NOMO-1 (cell line): ENCODE results near the gene CRHR2.

Source experiments
- DNase-seq, 2 experiments: peaks; one replicate each; lab custom pipeline; 2025; ENCODE audit not compliant: unreplicated experiment in 2 of 2; lab: John Stamatoyannopoulos, UW

Gene CRHR2

DNA sequence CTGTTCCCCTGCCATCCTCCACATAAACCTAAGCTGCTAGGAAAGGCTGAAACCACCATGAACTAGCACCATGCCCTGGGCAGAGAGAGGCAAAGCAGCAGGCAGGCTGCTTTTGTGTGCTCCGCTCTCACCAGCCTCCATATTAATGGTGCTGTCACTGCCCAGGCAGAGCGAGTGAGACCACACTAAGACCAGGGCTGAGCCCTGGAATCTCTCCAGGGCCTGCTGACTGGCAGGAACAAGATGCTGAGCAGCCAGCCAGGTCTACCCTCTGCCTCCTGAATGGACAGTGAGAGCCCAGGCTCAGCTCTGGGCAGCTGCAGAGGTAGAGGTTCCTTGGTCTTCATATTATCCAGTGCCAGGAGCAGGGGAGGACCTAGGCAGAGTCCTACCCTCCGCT is 1.6 kb upstream of the CRHR2 start:
- no peak for DNase-seq

DNA sequence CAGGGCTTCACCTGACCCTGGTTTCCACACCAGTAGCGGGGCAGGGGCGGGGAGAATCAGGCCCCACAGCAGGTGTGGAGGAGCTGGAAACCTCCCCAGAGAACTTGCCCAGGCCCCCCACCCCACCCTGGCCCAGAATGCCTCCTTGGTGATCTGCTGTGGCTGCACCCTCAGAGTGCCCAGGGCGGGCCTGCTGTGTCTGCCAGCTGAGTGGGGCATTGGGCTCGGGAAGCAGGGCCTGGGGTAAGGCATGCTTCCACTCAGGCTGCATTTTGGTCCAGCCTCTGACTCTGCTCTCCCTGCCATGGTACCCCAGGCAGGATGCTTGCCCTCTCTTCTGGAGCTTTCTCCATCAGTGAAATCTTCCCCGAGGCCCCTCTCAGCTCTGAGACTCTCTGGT is 1.1 kb upstream of the CRHR2 start:
- DNase-seq, result no peak

DNA sequence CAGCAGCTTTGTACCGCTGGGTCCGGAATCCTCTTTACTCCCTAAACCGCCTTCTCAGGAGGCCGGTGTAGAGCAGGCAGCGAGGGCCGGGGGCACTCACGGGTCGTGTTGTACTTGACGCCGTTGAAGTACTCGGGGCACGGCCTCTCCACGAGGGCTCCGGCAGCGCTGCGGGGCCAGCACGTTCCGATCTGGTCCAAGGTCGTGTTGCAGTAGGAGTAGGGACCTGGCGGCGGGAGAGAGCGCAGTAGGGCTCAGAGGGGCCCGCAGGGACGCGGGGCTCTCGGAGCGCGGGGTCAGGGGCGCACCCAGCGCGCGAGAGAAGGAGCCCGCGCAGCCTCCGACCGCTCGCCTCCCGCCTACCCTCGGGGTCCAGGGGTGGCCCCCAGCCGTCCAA is 443 bp downstream of the CRHR2 start:
- no peak for DNase-seq

DNA sequence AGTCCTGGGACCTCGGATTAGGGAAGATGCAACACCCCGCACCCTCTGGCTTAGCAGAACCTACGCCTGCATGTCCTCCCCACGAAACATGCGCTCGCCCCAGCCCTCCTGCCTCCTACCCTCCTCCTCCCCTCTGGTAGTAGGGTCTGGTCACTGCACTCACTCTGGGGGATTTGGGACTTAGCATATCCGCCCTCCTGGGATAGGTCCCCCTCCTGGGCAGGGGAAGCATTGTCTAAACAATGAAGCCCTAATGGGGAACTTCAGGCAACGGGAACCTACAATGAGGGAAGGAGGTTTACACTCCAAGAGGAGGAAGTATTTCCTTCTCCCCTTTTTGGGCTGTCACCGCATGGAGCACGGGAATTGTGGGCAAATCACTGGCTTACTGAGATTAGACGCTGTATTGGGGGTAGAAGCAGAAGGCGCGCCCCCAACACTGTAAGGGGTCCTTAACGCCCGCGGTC is 892 bp downstream of the CRHR2 start:
- no peak for DNase-seq

DNA sequence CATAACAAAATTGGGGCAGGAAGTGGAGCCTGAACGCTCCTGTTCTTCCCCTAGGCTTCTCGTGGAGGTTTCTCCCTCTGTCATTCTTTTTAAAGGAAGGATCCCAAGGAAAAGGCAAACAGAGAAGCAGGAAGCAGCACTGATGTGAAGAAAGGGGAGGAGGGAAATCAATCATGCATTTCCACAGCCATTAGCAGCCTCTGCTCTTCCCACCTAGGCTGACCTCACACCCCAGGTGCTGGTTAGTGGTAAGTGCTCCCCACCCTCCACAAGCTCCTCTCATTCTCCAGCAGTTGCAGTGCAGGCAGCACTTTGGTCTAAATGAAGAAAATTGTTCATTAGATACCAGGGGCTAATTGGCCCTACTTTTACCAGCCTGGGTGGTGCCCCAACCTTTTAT is 2.6 kb downstream of the CRHR2 start:
- no peak for DNase-seq

DNA sequence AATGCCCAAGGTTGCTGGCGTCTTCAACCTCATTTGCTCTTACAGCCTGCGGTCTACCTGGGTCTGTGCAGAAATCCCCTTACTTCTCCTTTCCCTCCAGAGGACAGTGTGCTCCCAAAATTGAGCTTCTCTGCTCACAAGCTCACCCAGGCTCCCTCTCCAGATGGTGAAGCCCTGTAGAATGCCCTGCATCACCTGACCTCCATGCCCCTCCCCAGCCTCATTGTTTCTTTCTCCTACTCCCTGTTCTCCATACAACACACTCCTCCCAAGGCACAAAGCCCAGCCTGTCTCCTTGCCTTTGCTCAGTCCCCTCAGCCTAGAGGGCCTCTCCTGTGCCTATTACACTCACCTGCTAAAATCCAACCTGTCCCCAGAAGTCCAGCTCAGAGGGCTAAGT is 3.5 kb downstream of the CRHR2 start:
- no peak for DNase-seq

DNA sequence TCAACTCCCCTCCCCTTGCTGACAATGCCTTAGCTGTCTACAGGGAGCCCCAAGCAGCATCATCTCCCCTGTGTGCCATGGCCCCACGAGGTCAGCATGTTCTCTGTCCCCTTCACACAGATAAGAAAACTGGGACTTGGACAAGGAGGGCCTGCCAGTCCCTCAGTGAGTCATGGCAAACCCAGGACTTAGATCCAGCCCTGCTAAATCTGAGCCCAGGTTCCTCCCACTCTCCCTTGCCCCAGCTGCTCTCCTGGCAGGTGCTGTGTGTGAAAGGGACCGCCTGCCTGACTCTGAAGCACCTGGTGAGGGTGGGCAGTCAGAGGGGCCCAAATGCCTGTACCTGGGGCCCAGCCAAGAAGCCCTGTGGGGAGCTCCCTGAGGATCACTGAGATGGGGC is 7.4 kb downstream of the CRHR2 start:
- DNase-seq, result no peak

DNA sequence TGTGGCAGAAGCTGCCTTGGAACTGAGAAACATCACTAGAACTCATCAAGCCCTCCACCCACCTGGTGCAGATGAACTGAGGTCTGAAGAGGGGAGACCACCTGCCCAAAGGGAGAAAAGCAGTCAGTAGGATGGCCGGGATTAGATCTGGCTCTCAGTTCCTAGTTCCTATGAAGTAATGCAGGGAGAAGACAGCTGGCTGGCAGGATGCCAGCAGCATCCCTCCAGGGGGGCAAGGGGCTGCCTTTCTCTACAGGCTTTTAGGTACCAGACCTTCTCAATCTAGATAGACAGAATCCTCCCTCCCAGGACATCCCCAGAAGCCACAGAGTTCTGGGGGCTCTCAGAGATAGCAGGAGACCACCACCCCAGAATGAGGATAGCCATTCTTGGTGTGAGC is 7.8 kb downstream of the CRHR2 start:
- no peak for DNase-seq

DNA sequence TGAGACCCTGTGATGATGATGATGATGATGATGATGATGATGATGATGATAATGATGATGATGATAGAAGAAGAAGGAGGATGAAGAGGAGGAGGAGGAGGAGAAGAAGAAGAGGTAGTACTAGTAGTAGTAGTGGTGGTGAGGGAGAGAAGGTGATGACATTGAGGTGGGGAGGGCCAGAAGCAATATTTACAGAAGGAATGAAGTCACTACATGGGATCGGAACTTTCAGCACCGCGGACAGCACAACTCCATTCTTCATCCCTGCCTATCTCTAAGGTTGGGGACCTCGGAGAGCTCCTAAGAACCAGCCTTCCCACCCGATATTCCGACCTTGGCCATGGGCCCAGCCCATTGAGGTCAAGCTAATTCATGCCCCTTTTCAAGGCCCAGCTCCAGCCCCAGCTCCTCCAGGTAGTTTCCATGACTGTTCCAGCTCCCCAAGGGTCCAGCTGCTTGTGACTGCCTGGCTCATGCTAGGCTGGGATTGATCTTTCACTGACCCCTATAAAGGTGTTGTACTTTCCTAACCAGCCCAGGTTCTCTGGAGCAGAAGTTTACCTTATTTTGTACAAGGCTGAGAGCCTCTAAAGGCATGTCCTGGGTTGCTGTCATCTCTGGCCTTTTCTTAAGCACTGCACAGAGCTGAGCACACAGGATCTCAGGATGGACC is 10.3 kb downstream of the CRHR2 start:
- peak in 1 of 2 experiments; percentile 39 for DNase-seq

DNA sequence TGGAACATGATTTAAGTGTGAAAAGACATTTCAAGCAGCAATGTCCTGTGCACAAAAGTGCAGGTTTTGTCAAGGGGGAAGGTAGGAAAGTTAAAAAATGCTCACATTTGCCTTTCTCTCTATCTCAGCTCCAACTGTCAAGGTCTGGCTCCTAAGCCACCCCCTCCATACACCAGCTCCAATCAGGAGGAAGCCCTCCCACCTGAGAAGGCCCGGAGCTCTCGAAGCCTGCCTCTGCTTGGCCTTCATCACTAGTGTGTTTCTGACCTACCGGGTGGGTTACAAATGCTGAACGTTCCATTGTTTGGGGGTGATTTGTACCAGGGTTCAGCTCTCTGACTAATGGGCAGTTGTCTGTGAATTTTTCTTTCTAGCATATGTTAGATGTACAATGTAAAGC is 14.2 kb downstream of the CRHR2 start:
- no peak for DNase-seq

DNA sequence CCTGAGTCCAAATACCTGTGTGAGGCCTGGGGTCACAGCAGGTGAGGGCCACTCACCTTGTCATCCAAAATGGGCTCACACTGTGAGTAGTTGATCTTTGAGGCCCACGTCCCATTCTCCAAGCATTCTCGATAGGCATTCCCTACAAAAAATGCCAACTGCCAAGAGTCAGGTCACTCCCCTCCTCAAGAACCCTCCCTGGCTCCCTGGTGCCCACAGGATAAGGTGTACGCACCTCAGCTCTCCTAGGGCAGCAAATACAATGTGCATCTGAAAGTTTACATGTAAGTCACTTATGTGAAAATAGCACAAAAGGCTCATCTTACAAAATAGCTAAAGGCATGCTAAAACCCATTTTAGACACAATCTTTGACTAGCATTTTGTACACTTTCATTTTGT is 15.1 kb downstream of the CRHR2 start:
- DNase-seq, result no peak

DNA sequence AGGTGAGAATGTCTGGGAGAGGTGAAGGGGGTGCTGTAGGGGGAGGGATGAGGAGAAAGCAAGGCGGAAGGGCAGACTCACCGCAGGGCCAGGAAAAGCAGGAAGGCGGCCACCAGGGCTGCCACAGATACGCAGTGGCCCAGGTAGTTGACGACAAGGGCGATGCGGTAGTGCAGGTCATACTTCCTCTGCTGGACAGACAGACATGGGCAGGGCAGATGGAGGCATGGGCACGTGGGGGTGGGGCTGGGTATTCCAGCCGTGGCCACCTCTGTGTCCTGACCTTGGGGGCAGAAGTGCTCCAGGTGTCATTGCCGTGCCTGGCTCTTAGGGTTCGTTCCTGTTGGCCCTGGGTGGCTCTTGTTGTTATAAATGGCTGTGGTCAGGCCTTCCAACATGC is 16.8 kb downstream of the CRHR2 start:
- no peak for DNase-seq

DNA sequence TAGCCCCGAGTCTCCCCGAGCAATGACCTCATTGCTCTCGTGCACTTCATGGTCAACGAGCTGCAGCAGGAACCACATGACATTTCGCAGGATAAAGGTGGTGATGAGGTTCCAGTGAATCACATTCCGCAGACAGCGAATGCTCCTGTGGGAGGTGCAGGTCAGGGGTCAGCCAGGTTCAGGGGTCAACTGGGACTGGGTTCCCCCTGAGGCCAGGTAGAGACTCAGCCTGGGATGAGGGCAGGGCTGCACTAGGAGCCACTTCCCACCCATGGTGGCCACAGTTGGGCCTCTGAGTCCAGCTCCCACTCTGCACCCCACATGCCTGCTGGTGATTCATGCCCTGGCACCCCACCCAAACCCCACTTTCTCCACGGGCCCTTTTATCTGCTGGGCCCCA is 17.2 kb downstream of the CRHR2 start:
- no peak for DNase-seq

DNA sequence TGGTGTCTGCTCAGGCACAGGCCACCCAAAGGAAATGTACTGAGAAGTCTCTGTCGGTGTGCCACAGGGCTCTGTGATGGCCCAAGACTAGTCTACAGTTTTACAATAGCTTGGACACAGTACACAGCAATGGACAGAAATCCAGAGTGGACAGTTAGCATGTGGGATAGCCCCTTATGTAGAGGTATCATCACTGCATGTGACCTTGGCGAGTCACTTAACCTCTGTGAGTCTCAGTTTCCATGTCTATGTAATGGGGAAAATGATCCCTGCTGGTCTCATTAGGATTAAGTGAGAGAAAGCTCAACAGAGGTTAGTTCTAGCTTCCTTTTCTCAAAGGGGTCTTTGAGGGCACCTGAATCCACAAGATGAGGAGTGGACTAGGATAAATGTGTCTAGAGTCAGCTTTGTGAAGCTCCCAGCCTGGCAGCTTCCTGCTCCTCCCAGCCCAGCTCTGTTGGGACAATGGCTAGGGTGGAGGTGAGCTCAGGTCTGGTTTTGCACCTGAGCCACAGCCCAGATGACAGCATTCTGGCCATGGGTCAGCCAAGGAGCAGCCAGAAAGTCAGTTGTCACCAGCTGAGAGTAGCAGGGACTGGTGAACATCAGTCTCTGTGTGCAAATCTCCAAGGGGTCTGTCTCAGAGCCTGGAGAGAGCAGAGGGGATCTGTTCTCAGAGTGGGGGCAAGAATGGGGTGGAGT is 17.9 kb downstream of the CRHR2 start:
- no peak for DNase-seq

DNA sequence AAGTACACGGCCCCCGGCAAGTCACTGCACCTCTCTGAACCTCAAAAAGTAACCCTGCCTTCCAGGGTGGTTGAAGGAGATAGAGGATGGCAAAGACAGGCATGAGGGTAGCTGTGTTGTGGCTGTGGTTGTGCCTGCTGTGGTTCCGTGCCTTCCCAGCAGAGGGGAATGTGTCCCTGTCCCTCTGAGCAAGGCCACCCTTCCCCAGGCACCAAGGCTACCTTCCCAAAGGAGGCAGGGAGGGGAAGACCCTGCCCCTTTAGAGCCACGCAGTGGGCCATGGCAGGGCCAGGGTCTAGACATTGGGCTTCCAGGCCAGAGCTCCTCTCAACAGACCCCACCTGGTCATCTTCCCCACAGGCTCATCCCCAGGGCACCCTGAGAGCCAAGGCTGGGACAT is 18.8 kb downstream of the CRHR2 start:
- DNase-seq, result no peak

DNA sequence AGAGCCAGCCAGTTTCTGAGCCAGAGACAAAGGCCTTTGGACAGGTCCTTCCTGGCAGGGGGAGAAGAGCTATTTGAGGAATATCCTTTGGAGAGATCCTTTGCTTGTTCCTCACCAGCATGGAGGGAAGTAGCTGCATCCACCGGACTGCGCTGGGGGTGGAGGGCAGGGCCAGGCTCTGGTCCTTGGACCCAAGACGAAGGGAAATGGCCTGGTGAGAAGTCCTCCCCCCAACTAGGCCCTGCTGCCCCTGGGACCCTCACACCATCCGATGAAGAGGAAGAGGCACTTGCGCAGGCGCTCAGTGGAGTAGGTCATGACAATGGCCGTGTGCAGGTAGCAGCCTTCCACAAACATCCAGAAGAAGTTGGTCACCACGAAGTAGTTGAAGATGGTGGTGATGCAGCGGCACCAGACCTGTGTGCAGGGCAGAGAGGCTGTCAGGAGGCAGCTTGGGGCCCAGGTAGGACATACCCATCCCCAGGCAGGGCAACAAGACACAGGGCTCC is 19.8 kb downstream of the CRHR2 start:
- DNase-seq, result no peak

DNA sequence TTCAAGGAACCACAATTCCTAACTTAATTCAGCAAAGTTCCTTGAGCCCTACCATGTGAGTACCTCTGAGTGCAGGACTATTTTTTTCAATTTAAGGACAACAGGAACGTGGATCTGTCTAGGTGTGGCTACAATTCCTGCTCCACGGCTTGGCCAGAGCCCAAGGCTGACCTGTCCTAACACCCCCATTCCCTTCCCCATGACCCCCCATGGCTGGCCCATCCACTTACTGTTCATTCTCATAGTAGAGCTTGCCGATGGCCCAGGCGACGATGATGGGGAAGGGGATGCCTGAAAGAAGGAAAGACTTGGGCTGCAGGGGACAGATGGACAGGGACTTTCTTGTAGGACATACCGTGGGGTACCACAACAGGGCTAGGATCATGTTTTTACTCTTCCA is 20.3 kb downstream of the CRHR2 start:
- DNase-seq, result no peak

DNA sequence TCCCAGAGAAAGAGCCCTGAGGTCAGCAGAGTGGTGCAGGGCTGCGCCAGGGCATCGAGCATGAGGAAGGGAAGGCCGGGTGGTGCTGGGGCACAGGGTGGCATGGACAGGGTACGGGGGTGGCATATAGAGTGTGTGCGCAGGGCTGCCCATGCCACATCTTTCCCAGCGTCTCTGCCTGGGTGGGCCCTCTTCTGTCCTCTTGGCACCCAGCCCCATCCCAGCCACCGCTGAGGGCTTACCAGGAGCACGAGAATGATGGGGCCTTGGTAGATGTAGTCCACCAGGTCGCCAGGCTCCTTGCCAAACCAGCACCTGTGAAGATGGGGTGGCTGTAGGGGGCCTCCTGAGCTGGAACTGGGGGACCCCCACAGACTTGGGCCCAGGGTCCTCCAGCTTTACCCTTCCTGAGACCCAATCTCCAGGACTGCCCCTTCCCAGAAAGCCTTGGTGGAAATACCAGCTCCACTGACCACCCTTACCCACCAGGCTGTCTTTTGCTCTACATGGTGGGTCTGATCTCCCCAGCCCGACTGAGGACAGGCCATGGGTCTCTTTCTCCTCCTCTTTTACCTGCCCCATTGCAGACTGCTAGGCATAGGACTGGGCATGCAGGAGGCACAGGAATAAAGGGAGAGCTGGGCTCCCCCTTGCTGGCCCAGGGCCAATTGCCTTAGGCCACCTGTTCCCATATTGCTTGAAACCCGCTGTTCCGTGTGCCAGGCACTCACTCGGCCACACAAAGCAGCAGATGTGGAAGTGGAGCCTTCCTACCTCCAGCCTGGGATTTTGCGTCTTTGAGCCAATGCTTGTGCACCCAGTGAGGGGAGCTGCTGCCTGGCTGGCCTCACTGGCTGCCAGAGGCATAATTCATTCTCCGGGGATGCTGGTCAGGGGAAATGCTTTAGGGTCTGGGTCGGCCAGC is 21.7 kb downstream of the CRHR2 start:
- DNase-seq, result no peak

DNA sequence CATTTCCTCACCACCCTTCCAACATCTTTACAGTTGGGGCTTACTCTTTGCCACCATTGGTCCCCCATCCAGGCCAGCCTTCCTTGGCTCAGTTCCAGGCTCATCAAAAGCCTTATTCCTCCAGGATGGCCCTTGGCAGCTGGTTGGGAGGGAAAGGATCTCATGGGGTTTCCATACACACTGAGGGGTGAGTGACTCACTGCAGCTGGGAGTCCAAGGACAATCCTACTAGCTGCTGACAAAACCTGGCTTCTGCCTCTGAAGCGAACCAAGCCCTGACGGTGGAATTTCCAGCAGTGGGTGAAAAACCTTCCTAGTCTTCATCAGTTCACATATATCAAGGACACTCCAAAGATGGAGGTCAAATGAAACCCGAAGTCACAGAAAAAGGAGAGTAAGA is 22.9 kb downstream of the CRHR2 start:
- DNase-seq, result no peak

DNA sequence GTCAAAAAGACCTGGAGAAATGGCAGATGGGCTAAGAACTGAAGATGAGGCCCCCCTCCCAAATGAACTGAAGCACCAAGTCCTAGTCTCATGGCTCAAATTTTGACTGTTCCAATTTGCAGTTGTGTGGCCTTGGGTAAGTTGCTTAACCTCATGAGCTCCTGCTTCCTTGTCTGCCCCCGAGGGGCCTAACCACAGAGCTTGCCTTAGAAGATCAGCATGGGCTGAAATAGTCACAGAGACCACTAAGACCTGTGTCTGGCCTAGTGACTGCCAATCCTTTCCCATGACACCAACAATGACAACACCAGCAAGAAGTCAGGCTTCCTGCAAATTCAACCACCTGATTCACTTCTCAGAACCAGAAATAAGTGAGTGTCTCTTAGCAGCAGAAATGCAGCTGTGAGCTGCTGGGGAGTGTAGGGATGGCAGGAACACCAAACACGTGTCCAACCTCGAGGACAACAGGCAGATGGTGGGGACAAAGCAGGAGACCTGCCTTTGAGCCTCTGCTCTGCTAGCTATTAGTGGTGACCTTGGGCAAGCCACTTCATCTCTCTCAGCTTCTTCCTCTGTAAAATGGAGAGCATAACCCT is 23.7 kb downstream of the CRHR2 start:
- peak; percentile 14 to 20 for DNase-seq

DNA sequence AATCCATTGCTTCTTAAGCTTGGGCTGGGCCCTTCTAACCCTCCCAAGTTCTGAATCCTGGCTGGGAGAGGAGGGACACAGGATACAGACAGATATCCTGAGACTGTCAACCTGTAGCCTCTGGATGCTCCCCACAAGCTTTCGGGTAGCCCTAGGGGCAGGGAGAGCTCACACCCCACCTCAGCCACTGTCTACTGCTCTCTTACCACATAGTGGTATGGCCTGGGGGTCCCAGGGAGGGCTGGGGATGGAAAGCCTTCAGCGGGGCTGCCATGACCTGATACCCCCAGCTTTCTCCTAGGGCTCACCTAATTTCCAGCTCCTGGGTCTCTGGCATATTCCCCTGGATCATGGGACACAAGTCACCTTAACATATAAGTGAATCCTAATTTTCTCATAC is 25.1 kb downstream of the CRHR2 start:
- DNase-seq, result no peak
